GM10248 (cell line): ENCODE measurements around the gene LIPF.

ENCODE experiments used
- CTCF ChIA-PET: fragments of 300-600 bp; sonication (Branson Sonifier 250); formaldehyde crosslinking; extraction: SDS; loops from one replicate; lab custom pipeline; 2021; ENCODE audit warnings: antibody characterized with exemption; lab: Yijun Ruan, JAX
- POLR2A ChIA-PET: fragments of 350-650 bp; sonication (Branson Sonifier 250); formaldehyde crosslinking; extraction: SDS; loops from one replicate; lab custom pipeline; 2020; ENCODE audit warnings: antibody characterized with exemption; lab: Yijun Ruan, JAX
- DNase-seq: peaks from one replicate; pipeline ENCODE4 v3.0.0; 2012; ENCODE audit errors: extremely low spot score
- CTCF ChIP-seq: IDR thresholded peaks from 2 replicates; pipeline ENCODE4 v1.5.1; 2012; ENCODE audit warnings: mild to moderate bottlenecking, low read depth; ENCODE audit errors: extremely low read depth, missing control alignments, control extremely low read depth

Gene LIPF

GRCh38 chr10:88624840-88625239, 39.4 kb upstream of the LIPF start:
- POLR2A ChIA-PET: no interaction called here

DNA sequence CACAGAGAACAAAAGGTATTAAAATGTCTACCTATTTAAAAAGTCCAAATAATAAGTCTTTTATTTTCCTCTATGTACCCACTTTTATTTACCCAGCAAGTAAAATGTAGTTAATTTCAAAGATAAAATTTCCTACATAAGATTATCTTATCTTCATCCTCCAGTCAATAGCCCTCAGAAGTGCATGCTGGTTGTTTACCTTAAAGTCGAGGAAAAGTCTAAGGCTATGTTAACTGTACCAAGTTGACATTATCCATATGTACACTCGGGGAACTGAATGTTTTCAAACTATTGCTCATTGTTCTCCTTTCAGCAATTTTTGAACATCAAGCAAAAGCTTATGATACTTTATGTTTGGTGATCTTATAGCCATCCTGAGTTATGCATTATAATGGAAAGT, 24.1 kb upstream of the LIPF start:
- POLR2A ChIA-PET: no interaction called here
- DNase-seq: no peak
- CTCF ChIA-PET: interaction anchor here (0.7 to 1.7 kb wide), 6 partner anchors 12 to 47 kb away, joined by 3 to 5 read pairs (median 3); no protein-coding TSS in a partner anchor
- TF ChIP-seq CTCF: no peak

More at GRCh38 chr10:88624840-88625239, 39.4 kb upstream of the LIPF start:
- CTCF ChIA-PET: interaction anchor here (1.0 kb wide), 1 partner anchor 42 kb away, joined by 3 read pairs; the partner anchor contains the start of gene RNLS
- DNase-seq: no peak
- no peak for TF ChIP-seq CTCF

- CTCF ChIA-PET: interaction anchor here (1.4 kb wide), 1 partner anchor 17 kb away, joined by 4 read pairs; no protein-coding TSS in a partner anchor
- no peak for TF ChIP-seq CTCF
- POLR2A ChIA-PET: no interaction called here
- DNase-seq: no peak
Measured at GRCh38 chr10:88642209-88642608, 22.0 kb upstream of the LIPF start.

DNA sequence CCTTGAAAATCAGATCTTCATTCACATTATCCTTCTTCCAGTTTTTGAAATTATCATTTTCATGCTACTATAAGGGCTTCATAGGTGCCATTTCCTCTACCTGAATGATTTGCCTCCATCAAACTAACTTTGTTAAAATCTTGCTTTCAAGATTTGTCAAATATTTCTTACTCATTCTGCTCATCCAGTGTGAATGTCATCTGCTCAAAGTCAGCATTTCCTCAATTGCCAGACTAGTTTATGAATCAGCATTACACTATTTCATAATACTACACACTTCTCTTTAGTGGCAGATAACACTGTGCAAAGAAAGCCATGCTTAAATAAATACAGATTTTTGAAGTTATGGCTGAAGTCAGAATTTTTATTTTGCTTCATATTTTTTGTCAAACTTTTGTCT, 21.3 kb upstream of the LIPF start:
- CTCF ChIA-PET: no interaction called here
- POLR2A ChIA-PET: no interaction called here
- TF ChIP-seq CTCF: no peak
- DNase-seq: no peak

GRCh38 chr10:88647061-88647615, 17.1 kb upstream of the LIPF start:
- POLR2A ChIA-PET: no interaction called here
- no peak for TF ChIP-seq CTCF
- DNase-seq: no peak
- CTCF ChIA-PET: no interaction called here

GRCh38 chr10:88651101-88651551, 13.1 kb upstream of the LIPF start:
- no peak for DNase-seq

More at GRCh38 chr10:88651101-88651551, 13.1 kb upstream of the LIPF start:
- TF ChIP-seq CTCF: no peak
- ChIA-PET CTCF (interaction anchor here (1.1 to 1.3 kb wide), 3 partner anchors 11 to 39 kb away, joined by 3 read pairs; no protein-coding TSS in a partner anchor), POLR2A (no interaction called here)
